Adrenal gland (tissue), 5 donors: Measurements from ENCODE around the gene TES.

Experiments
- CTCF ChIP-seq, 6 experiments: fragments of 450-650 bp in 4 of 6; fragments of 200-600 bp in 2 of 6; sonication (generic) in 1 of 6; IDR thresholded peaks; 1 replicate in 5 of 6; 2 replicates in 1 of 6; pipeline versions ENCODE4 v1.5.1 to v1.8.0; 2016 to 2021; ENCODE audit warnings: antibody characterized with exemption in 6 of 6, mild to moderate bottlenecking in 2 of 6, moderate library complexity in 1 of 6
- POLR2A ChIP-seq, 2 donors: fragments of 450-650 bp; IDR thresholded peaks; one replicate each; pipeline ENCODE4 v1.6.1; 2017; ENCODE audit warnings: antibody characterized with exemption in 2 of 2, mild to moderate bottlenecking in 2 of 2, moderate library complexity in 1 of 2
- donor health status: DM: no; HTN: no; CAD: no.

GRCh38 chr7:116251675-116252074, 41.3 kb downstream of the TES start:
- TF ChIP-seq POLR2A (IDR thresholded peaks at IDR 0.05) (no peak), CTCF (IDR thresholded peaks at IDR 0.05) (no peak)
